Tibial nerve (tissue), 4 donors: ENCODE results near the gene DNAI2.

Experiments
- EP300 ChIP-seq, 2 donors: sonication (generic); formaldehyde crosslinking; IDR thresholded peaks; one replicate each; pipeline ENCODE4 v1.6.1; 2017; ENCODE audit warnings: antibody characterized with exemption in 2 of 2, mild to moderate bottlenecking in 1 of 2
- TF ChIP-seq, protein P1 (sequence below), 5 experiments: fragments of 200-600 bp in 3 of 5; fragments of 450-650 bp in 2 of 5; sonication (generic) in 3 of 5; IDR thresholded peaks; one replicate each; pipeline ENCODE4 v1.5.1; 2016 to 2019; ENCODE audit warnings: antibody characterized with exemption in 5 of 5, mild to moderate bottlenecking in 3 of 5, moderate library complexity in 2 of 5

DNA sequence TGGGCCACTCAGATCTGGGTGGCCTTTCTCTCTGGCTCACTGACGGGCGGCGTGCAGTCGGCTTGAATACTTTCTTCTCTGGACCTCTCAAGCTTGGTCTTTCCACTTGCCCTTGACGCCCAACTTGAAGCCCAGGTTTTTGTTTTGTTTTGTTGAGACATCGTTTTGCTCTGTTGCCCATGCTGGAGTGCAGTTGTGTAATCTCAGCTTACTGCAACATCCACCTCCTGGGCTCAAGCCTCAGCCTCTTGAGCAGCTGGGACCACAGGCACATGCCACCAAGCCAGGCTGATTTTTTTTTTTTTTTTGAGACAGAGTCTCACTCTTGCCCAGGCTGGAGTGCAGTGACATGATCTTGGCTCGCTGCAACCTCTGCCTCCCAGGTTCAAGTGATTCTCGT, 29.3 kb downstream of the DNAI2 start:
- TF ChIP-seq, protein P1, sequence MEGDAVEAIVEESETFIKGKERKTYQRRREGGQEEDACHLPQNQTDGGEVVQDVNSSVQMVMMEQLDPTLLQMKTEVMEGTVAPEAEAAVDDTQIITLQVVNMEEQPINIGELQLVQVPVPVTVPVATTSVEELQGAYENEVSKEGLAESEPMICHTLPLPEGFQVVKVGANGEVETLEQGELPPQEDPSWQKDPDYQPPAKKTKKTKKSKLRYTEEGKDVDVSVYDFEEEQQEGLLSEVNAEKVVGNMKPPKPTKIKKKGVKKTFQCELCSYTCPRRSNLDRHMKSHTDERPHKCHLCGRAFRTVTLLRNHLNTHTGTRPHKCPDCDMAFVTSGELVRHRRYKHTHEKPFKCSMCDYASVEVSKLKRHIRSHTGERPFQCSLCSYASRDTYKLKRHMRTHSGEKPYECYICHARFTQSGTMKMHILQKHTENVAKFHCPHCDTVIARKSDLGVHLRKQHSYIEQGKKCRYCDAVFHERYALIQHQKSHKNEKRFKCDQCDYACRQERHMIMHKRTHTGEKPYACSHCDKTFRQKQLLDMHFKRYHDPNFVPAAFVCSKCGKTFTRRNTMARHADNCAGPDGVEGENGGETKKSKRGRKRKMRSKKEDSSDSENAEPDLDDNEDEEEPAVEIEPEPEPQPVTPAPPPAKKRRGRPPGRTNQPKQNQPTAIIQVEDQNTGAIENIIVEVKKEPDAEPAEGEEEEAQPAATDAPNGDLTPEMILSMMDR (IDR thresholded peaks at IDR 0.05), result no peak
- no peak for TF ChIP-seq EP300 (IDR thresholded peaks at IDR 0.05)
